ENCODE measurements around the gene SCD5.

Gene SCD5

DNA sequence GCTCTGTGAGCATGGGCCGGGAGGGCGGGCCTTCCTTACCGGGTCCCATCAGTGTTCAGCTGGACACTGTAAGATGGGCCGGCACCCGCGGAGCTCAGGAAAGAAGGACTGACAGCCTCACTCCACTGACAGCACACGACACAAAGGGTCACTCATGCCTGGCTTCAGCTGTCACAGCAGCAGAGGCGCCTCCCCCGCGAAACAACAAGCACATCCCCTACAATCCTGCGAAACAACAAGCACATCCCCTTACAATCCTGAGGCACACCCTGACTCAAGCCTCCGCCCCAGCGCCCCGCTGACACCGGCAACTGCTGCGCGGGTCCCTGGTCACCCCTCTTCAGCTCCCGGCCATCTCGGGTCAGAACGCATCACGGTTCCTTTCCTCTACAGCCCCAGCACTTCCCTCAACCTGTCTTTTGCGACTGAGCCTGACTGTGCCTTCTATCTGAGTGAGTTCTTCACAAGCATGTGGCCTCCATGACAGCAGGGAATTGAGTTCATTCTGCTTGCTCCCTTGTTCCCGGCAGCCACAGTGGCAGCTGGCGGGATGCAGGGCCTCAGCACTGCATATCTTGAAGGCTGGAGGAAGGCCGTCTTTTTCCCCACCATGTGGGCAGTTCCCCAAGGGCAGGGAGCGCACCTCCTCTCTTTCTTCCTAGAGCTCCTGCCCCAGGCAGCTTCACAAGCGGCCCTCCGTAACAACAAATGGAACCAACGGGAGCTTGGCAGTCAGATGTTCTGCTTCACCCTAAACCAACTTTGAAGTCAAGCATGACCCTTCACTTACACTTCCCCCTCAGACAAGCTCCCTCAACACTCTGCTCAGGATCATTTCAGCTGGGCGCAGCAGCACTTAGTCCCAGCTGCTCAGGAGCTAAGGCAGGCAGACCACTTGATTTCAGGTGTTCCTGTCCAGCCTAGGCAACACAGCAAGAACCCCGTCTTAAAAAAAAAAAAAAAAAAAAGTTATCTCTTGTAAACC is 39.6 kb downstream of the SCD5 start:
- no peak for DNase-seq

DNA sequence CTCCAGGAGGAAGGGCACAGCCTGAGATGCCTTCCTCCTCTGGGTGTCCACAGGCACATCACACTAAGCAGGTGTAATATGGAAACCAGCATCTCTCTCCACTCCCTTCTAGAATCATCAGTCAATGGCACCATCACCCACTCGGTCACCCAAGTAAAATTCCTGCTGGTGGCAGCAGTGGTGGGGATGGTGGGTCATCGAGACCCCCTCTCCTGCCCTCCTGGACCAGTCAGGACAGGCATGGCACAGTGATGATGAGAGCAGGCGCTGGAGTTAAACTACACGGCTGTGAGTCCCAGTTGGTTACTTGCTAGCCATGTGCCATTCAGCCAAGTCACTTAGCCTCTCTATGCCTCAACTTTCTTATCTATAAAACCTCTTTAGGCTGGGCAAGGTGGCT is 42.5 kb downstream of the SCD5 start:
- DNase-seq = no peak

DNA sequence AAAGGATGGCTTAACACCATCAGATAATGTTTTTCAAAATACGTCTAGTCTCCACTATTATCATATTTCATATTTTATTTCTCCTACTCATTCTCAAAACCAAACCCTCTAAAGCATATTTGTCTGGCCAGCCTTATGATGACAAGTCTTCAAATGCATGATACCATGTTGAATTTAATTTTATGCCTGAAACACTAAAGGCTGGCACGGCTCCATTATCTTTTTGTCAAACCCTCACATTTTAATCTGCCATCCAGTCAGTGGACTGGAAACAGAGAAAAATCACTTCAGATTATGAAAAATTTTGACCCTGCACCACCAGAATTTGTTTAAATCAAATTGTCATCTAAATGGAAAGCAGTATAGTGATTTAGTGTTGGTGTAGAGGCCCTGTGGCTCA is 42.9 kb downstream of the SCD5 start:
- DNase-seq = no peak

DNA sequence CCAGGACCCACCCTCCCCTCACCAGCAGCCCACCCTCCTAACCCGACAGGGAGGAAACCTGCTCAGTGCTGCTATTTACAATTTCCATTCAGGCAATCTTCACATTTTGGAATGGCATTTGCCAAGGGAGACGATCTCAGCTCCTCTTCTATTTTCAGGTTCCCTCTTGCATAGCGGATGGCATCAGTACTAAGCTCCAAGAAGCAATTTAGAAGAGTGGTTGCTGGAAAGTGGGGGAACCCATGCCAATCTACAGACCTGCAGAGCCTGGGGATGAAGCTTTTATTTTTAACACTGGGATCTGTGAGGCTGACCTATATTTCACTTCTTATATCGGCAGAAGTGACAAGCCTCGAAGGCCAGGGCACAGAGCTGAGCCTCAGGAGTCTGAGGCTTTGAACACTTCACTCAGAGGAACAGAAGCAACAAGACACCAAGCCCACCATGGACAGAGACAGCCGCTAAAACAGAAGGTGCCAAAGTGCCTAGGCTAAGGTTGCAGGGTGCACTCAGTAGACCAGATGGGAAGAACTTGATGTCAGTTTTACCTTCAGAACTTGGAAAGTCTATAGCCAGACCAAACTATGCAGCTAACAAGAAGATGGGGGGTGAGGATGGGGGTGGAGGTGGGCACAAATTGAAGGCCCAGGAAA is 44.0 kb downstream of the SCD5 start:
- DNase-seq = no peak

DNA sequence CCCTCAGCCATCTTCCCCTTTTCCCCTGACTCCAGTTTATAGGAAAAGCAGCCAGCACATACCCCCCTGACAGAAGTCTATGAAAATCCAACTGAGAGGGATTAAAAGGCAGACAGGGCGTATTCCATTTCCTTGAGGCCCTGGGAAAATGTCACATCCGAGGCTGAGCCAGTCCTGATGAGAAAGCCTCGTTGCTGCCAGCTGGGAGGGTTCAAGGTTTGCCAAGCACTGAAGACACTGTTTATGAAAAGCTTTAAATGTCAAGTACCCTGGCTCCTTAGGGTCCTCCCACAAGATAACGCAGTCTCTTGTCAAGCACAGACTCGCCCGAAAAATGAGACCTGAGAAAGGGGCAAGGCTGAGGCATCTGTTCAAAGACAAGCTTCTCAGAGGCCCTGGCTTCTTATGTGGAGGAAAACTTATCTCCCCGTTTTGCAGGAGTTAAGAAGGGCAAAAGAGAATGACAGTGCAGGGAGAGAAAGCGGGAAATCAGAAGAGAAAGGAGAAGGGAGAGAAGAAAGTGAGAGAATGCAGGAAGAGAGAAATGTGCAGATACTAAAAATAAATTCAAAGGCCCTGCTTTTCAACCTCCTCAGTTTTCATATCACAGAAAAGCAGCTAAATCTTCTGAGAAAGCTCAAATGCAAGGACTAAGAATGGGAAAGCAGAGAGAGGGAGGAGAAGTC is 44.7 kb downstream of the SCD5 start:
- no peak for DNase-seq

DNA sequence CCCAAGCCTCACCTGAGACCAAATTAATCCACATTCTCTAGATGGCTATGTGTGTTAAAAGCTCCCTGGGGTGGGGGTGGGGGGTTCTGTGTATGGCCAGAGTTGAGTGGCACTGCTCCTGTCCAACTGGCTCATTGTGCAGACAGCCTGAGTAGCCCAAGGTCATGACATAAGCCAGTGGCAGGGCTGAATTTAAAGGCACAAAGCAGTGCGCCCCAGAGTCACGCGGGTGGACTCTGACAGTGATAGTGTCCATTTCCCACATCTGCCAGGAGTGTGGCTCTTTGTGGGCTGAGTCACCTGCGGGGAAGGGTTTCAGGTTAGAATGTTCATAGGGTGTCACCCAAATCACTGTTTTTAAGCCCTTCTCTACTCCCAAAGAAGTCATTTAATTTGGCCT is 45.4 kb downstream of the SCD5 start:
- DNase-seq = no peak

DNA sequence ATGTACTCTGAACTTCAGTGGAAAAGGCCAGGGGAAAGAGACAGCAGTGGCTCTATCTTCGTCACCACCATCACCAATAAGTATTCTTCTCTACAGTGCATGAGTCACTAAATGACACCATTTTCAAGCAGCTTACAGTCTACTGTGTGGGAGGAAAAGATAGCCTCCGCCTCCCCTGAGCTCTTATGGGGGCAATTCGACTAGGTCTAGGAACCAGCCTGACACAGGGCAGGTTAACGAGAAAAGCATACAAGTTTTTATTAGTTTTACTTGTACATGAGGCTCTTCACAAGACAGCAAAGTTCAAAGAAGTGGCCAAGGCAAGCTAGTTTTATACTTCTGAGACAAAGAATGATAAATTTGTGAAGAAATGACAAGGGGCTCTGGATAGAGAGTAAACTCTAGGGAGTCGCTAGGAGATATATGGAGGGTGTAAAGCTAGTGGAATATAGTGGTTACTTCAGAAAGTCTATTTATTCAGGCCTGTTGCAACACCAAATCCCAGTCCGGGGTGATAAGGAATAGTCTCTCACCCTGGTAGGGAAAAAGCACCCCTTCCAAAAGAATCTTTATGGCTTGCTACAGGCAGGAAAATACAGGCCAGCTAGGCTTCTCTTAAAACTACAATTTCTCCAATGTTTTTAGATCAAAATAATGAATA is 49.7 kb downstream of the SCD5 start:
- no peak for DNase-seq

DNA sequence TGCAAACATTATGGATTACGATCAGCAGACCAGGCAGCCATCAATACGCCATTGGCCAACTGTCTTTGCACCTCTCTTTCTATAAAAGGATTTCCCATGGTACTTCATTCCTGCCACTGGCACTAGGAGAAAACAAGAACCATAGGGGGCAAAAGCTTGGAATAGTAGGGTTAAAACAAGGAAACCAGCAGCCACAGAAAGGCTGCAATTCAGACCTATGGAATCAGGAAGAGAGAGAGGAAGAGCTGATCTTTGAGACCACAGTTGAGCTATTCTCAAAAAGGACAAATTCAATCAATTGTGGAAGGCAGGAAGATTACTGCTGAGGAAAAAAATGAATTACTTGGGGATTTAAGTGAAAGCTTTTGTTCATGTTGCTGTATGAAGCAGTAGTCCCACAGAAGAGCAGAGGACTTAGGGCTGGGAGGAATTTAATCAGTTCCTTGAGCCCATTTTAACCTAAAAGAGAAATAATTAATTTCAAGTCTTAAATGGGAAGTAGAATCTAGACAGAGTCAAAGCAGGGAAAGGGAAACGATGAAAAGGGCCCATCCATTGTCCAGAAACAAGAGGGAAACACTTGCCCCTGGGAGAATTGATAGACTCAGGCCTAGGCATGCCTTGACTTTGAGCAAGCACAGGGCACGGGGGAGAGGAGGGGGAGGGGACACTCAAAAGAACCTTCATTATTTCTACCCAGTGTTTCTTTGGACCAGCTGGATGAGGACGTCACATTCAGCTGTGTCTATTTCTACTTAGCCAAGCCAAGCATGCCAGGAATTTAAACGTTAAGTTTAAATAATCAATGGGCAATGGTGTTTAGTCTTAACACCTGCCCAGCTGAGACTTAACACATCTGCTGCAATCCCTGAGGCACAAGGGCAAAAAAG is 50.7 kb downstream of the SCD5 start:
- no peak for DNase-seq

DNA sequence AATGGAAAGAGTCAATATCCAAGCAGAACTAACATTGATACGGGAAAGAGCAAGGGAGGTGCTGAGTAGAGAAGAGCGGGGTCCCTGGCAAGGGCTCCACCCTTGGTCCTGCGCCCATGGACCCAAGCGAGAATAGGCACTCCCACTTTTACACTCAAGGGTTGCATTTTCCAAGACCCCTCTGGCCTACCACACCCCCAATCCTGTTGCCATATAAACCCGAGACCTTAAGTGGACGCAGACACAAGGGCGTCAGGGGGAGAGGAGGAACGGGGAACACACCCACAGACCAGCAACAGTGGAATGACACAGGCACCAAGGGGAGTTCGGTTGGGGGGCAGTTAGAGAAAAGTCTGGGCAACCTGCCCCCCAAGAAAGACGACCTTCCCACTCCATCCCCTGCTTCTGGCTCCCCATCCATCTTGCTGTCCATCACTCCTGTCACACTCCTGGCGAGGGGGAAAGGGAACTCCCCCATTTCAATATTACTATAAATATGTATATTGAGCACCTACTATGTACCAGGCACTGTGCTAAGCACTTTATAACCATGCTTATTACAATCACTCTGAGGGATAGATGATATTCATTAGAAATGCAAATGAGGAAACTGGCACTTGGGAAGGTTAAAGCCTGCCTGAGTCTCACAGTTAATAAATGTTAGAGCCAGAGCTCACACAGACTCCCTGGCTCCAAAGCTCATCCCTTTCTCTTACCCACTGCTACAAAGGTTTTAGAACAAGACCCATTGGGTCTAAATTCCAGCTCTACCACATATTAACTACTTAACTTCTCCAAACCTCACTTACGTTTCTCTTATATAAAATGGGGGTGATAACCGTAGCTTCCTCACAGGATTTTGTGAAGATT is 51.7 kb downstream of the SCD5 start:
- no peak for DNase-seq

DNA sequence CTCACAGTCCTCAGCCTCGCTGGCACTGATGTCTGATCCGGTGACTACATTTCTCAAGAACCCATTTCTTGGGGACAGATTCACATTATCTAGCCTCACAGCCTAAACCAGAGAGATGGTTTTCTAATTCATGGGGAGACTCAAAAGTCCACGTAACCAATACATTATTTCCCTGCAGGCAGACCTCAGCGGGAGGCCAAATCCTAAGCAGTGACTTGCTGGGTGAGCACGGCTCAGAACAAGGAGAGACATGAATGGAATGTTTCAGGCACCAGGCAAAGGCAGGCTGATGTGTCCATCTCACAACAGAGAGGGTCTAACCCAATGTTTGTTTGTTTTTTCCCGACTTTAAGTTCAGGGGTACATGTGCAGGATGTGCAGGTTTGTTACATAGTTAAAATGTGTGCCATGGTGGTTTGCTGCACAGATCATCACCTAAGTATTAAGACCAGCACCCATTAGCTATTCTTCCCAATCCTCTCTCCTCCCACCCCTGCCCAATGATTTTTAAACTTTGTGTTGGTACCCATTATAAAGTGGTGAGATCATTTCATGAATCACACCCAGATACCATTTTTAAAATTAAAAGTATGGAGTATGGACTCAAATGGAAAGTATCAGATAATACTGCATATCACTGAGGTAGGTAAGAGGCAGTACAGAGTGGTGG is 53.3 kb downstream of the SCD5 start:
- no peak for DNase-seq

DNA sequence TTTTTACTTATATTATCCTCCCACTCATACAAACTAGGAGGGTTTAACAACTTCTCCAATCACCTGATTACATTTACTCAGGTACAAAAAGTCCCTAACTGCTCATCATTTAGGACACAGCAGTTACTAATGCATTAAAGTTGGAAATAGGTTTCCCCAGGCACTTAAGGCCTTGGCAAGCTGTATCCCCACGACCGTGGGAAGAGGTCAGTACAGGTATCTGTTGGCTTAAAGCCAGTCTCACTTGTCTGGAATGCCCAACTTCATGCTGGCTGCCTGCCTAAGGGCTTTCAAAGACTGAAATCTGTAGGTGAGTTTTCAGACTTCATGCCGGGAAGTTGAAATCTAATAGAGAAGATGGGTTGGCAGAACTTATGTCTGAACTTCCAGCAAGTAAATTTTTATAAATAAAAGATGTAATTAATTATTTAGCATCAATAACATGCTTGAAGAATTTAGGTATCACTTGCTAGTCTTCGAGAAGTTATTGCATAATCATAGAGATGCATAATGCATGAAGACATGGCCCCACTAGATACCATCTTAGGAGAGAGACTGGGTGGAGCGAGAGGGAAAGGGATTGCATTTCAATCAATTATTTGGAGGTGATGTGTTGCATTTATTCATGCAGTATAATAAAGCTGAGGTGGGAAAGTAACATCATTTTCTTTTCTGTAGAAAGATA is 54.2 kb downstream of the SCD5 start:
- no peak for DNase-seq

DNA sequence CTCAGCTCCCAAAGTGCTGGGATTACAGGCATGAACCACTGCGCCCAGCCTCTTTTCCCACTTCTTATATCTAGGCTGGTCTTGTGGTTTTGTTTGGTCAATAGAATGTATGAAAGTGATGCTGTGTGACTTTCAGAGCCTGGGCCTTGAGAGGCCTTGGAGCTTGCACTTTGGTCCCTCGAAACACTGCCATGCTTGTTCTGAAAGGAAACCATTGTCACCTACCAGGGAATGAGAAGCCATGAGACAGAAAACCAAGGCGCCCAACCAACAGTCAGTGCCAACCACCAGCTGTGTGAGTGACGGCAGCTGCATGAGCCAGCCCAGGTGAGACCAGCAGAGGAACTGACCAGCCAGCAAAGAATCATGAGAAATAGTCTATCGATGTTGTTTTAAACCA is 57.4 kb downstream of the SCD5 start:
- DNase-seq = no peak

DNA sequence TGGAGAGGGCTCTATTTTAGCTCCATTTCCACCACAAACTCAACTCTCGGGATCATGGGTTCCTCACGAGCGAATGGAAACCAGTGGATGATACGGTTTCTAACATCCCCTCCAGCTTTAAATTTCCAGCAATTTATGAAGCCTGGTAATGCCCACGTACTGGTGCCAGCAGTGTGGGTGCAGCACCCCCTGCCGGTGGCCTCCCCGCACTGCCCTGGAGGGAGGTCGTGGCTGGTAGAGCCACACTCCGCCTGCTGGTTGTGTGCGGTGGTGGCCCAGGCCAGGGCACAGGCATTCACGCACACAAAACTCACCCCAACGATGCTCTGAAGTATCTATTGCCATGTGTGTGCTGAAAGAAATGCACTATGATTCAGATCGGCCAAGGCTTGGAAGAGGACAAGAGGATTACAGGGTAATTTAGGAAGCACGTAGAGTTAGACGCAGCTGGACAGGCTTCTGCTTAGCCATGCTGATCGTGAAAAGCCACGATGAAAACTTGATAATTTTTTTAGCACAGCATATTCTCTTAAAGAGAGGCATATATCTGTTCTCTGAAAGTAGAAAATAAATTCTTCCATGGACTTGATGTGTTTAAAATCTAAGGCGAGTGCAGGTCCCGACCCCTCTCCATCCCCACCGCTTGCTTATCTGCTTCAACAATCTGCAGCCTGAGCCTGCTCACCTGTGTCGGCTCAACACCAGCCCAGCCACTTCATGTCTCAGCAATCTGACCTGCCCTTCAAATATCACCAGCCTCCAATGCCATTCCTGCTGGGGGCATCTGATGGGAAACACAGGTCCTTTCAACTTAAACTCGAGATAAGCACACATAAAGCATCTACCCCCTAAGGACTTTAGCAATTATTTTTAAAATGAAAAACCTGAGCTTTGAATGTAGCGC is 59.1 kb downstream of the SCD5 start:
- peak; percentile 89 to 91 for DNase-seq

DNA sequence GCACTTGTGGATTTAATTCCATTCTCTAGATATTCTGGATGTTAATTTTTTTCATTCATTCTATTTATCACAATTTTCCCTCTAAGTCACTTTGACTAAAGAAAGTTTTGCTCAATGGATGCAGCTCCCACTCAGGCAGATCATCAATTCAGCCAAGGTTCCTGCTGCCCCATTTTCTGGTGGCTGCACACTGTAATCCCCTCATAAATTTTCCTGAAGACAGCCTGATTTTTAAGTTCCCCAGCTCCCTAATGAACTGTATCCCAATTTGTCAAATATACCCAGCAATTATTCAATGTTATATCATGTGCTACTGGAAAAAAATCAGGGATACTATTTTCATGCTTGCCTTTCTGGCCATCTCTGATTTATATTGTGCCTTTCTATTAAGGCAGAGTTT is 61.2 kb downstream of the SCD5 start:
- no peak for DNase-seq

DNA sequence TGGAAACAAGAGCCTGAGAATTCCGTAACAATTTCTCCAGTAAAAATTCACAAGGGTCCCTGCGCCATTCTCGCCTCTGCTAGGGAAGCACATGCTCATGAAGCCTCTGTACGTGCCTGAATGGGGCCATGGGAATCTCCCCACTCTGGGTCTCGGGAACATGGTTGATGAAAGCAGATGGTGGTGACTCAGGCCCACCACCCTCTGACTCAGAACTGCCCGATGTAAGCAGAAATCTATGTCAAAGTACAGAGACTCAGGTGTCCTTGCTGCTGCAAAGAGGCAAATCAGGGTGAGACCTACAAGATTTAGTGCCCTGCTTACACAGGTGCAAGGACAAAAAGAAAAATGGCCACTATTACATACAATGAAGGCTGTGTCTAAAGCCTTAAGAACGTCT is 65.0 kb downstream of the SCD5 start:
- peak in 1 of 2 experiments; percentile 25 for DNase-seq

DNA sequence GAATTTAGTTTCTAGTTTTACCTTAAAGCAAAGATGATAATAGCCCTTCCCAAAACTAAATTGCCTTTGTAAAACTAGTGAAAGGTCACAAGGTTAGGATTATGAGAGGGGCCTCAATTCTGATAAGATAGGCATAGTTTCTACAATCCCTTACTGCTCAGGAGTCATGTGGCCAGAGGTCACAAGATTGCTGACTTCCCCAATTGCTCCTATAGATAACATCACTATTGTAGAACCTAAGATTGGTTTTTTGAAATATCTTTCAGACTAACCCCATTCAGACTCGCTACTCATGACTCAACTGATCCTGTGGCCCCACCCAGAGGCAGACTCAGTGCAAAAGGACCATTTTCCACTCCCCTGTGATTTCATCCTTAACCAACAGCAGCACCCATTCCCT is 70.3 kb downstream of the SCD5 start:
- DNase-seq = no peak

DNA sequence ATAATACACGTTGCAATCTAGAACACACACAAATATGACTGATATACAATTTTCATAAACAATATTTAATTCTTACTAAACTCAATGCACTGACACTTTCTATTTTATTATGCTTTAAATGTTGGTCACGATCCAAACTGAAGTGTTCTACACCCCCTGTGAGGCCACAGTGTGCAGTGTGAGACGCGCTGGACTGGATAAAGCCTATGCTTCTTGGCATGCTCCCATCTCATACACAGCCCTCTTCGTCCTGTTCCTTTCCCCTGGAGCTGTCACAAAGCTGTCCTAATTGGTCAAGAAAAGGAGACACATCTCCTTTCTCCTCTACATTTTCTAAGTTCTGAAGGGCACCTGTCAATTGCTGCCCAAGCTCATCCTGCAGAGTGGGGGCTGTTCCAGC is 72.0 kb downstream of the SCD5 start:
- DNase-seq = no peak

DNA sequence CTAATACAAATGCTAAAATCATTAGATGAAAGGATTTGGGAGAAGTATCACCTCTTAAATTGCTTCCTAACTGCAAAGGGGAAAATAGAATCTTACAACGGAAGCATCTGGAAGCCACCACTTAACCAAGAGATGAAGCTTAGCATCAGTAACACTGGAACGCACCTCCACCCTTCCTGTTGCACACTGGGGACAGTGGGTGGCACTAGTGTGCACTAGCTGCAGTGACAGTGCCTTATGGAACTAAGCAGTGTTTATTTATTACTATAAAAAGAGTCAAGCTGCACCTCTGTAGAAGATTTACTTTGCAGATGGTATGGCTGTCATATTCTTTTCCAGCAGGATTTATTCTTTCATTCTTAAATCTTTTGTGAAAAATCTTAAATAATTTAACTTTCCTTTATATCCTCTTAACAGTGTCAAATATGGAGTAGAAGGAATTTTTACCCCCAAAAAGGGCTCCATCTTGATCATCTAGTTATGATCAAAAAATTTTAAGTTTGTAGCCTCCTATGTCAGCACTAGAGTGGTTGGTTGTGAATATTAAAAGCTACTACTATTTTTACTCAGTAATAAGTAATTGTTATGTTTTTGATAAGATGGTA is 76.7 kb downstream of the SCD5 start:
- DNase-seq = peak in 1 of 2 experiments; percentile 21
